Hepatocyte (in vitro differentiated cells): ENCODE measurements around the gene SLC66A2.

Experiments used
- EZH2 ChIP-seq: fragments of 200-600 bp; sonication (generic); IDR thresholded peaks from 2 replicates; pipeline ENCODE4 v1.6.1; 2016; ENCODE audit warnings: antibody characterized with exemption, mild to moderate bottlenecking, borderline replicate concordance
- TF ChIP-seq, protein P1 (sequence below): fragments of 200-600 bp; sonication (generic); IDR thresholded peaks from 2 replicates; pipeline ENCODE4 v1.5.1; 2016; ENCODE audit warnings: antibody characterized with exemption, mild to moderate bottlenecking; ENCODE audit not compliant: poor library complexity

DNA sequence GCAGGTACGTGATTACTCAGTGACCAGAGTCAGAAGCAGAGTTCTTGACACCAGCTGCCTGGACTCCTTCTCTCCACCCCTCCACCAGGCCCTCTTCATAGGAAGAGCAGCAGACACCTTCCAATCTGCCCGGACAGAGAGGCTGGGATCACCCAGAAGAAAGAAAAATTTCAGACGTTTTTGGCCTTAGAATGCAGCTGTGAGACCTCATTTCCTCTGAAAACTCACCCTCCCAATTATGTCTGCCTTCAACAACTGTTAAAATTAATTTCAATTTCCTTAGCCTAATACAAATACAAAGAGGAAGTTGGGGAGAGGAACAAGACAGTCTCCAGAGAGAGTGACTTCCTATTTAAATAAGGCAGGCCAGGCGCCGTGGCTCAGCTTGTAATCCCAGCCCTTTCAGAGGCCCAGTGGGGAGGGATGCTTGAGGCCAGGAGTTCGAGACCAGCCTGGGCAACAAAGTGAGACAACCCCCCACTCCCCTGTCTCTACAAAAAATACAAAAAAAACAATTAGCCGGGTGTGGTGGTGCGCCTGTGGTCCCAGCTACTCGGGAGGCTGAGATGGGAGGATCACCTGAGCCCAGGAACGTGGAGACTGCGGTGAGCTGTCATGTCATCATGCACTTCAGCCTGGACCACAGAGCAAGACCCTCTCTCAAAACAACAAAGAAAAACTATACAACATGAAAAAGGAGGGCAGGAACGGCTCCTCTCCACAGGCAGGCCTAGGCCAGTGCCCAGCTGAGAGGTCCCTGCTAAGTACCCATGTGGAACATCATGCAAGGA lies 1.6 kb downstream of the SLC66A2 start:
- TF ChIP-seq, protein P1, sequence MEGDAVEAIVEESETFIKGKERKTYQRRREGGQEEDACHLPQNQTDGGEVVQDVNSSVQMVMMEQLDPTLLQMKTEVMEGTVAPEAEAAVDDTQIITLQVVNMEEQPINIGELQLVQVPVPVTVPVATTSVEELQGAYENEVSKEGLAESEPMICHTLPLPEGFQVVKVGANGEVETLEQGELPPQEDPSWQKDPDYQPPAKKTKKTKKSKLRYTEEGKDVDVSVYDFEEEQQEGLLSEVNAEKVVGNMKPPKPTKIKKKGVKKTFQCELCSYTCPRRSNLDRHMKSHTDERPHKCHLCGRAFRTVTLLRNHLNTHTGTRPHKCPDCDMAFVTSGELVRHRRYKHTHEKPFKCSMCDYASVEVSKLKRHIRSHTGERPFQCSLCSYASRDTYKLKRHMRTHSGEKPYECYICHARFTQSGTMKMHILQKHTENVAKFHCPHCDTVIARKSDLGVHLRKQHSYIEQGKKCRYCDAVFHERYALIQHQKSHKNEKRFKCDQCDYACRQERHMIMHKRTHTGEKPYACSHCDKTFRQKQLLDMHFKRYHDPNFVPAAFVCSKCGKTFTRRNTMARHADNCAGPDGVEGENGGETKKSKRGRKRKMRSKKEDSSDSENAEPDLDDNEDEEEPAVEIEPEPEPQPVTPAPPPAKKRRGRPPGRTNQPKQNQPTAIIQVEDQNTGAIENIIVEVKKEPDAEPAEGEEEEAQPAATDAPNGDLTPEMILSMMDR = no peak
- TF ChIP-seq EZH2 = no peak
